Thymus (tissue), 11 donors: Measurements from ENCODE around the gene GPR68. TPM values are rescaled to one million over a fixed set of nuclear protein-coding genes. Genes with fewer than 3 reads are reported as not detected.
"Not testable (repeated sequence)": the region's sequence is repeated elsewhere in the genome, so short reads cannot be mapped to it uniquely, and the experiment has no call there.

Source experiments
- DNase-seq, 9 donors: peaks; one replicate each; pipeline ENCODE4 v3.0.0-alpha.2; 2013; ENCODE audit warnings: low spot score in 9 of 9, low read depth in 6 of 9, missing footprints in 1 of 9
- H3K27ac ChIP-seq, 2 donors: one replicate each; pipeline ENCODE4 v1.5.1; 2013; ENCODE audit warnings: control low read depth in 1 of 2, low read depth in 1 of 2, low read length in 1 of 2, mild to moderate bottlenecking in 1 of 2, moderate library complexity in 1 of 2
- H3K27me3 ChIP-seq, 2 donors: one replicate each; pipeline ENCODE4 v1.5.1; 2013; ENCODE audit warnings: low read length in 1 of 2; ENCODE audit not compliant: control insufficient read depth in 2 of 2, insufficient read depth in 1 of 2
- H3K36me3 ChIP-seq, 2 donors: one replicate each; pipeline ENCODE4 v1.5.1; 2013; ENCODE audit warnings: low read length in 1 of 2, mild to moderate bottlenecking in 1 of 2, moderate library complexity in 1 of 2; ENCODE audit not compliant: control insufficient read depth in 2 of 2, insufficient read depth in 2 of 2
- H3K4me1 ChIP-seq, 2 donors: one replicate each; pipeline ENCODE4 v1.5.1; 2013; ENCODE audit warnings: low read length in 2 of 2; ENCODE audit not compliant: control insufficient read depth in 2 of 2, insufficient read depth in 2 of 2
- H3K4me3 ChIP-seq, 2 donors: one replicate each; pipeline ENCODE4 v1.5.1; 2013; ENCODE audit warnings: low read length in 2 of 2, control low read depth in 1 of 2, mild to moderate bottlenecking in 1 of 2
- H3K9me3 ChIP-seq, 2 donors: one replicate each; pipeline ENCODE4 v1.5.1; 2013; ENCODE audit warnings: low read length in 1 of 2, mild to moderate bottlenecking in 1 of 2; ENCODE audit not compliant: control insufficient read depth in 2 of 2, insufficient read depth in 1 of 2
- WGBS: extraction: QIAGEN DNeasy Blood & Tissue Kit; methylation state at CpG from one replicate; pipeline ENCODE4 v1.1.7; 2013; 5-methylcytosine and 5-hydroxymethylcytosine counted together
- polyA plus RNA-seq: library from polyadenylated mRNA; stranded (reverse); fragments of 200-250 nt; gene quantifications from one replicate; pipeline ENCODE4 v1.2.3, GENCODE V29; 2013
- total RNA-seq: library from RNA; stranded (reverse); fragments of 120-200 nt; gene quantifications from one replicate; pipeline ENCODE4 v1.2.4, GENCODE V29; 2013
- donor health status: healthy.

The GPR68 gene
- total and polyA plus RNA-seq, 2 donors = 1.4 to 3.6 TPM

- no peak overlapping the region for H3K4me3 ChIP-seq
- no peak overlapping the region for H3K27ac ChIP-seq
- H3K36me3 ChIP-seq = peaks cover 36 to 51% of the 10 kb centered on the region in 2 donors
- no peaks in the 10 kb centered on the region for H3K4me1 ChIP-seq
- DNase-seq = no peak
- H3K9me3 ChIP-seq = no peaks in the 10 kb centered on the region
- H3K27me3 ChIP-seq = no peaks in the 10 kb centered on the region
These were observed 59.9 kb downstream of the GPR68 start for GRCh38 chr14:91184559-91184958.

GRCh38 chr14:91182753-91183152 lies 61.8 kb downstream of the GPR68 start:
- not testable (repeated sequence) for H3K4me3 ChIP-seq, H3K9me3 ChIP-seq, H3K27me3 ChIP-seq, H3K4me1 ChIP-seq, DNase-seq, H3K27ac ChIP-seq
- peaks cover 21 to 46% of the 10 kb centered on the region in 2 donors for H3K36me3 ChIP-seq
- over 99% methylated on average over 3 of the region's 3 CpGs for WGBS

Other genes with a start within 250 kb of the GPR68 start
- 5.1 TPM for gene RPS6KA5, start 184.1 kb downstream of the GPR68 start, total RNA-seq
- 4.0 TPM for gene RPS6KA5, start 184.1 kb downstream of the GPR68 start, polyA plus RNA-seq
- gene DGLUCY, start 130.6 kb downstream of the GPR68 start, total RNA-seq = 36.5 TPM
- 37.6 TPM for gene DGLUCY, start 130.6 kb downstream of the GPR68 start, polyA plus RNA-seq
- 25.6 TPM for gene CCDC88C, start 173.1 kb upstream of the GPR68 start, total RNA-seq
- gene CCDC88C, start 173.1 kb upstream of the GPR68 start, polyA plus RNA-seq = 47.4 TPM